Upper lobe of left lung (tissue), 6 donors: ENCODE measurements around the gene TCTN3. TPM values are rescaled to one million over a fixed set of nuclear protein-coding genes. Genes with fewer than 3 reads are reported as not detected.

Experiments used
- ATAC-seq, 2 donors: fragments of 200-7000 bp; cut with Tn5 transposase; one replicate each; pipeline ENCODE4 v1.9.1; 2022; ENCODE audit warnings: mild to moderate bottlenecking in 2 of 2, moderate library complexity in 2 of 2; ENCODE audit not compliant: low FRiP score in 2 of 2
- DNase-seq, 2 donors: peaks; one replicate each; pipeline ENCODE4 v3.0.0-alpha.2; 2019 to 2020
- H3K27ac ChIP-seq, 4 donors: fragments of 200-600 bp; sonication (generic); one replicate each; pipeline ENCODE4 v1.5.1; 2016 to 2019
- H3K27me3 ChIP-seq, 4 donors: fragments of 200-600 bp; sonication (generic); one replicate each; pipeline ENCODE4 v1.5.1; 2017 to 2019
- H3K36me3 ChIP-seq, 4 donors: fragments of 200-600 bp; sonication (generic); one replicate each; pipeline ENCODE4 v1.5.1; 2016 to 2019
- H3K4me1 ChIP-seq, 4 donors: fragments of 200-600 bp; sonication (generic); one replicate each; pipeline ENCODE4 v1.5.1; 2018 to 2019
- H3K4me3 ChIP-seq, 4 donors: fragments of 200-600 bp; sonication (generic); one replicate each; pipeline ENCODE4 v1.5.1; 2017 to 2019; ENCODE audit warnings: mild to moderate bottlenecking in 2 of 4, moderate library complexity in 1 of 4
- H3K9me3 ChIP-seq, 4 donors: fragments of 200-600 bp; sonication (generic); one replicate each; pipeline ENCODE4 v1.5.1; 2018 to 2019
- EP300 ChIP-seq, 4 donors: sonication (generic); formaldehyde crosslinking; IDR thresholded peaks; one replicate each; pipeline ENCODE4 v1.5.1; 2017; ENCODE audit warnings: antibody characterized with exemption in 4 of 4, control low read depth in 2 of 4
- POLR2A ChIP-seq, 4 donors: fragments of 450-650 bp; IDR thresholded peaks; one replicate each; pipeline ENCODE4 v1.5.1; 2016 to 2017; ENCODE audit warnings: antibody characterized with exemption in 4 of 4, mild to moderate bottlenecking in 2 of 4
- POLR2AphosphoS5 ChIP-seq, 2 donors: sonication (generic); formaldehyde crosslinking; IDR thresholded peaks; one replicate each; pipeline ENCODE4 v1.5.1; 2017; ENCODE audit warnings: antibody characterized with exemption in 2 of 2
- WGBS, 2 donors: methylation state at CpG; one replicate each; pipeline ENCODE4 v1.1.5; 2017 to 2018; 5-methylcytosine and 5-hydroxymethylcytosine counted together
- total RNA-seq, 6 donors: library from RNA; depleted of rRNA in 4 of 6; stranded (reverse); fragments of >200 nt in 4 of 6; gene quantifications; one replicate each; pipeline versions ENCODE4 v1.1.0 to v1.2.1, GENCODE V29; 2016 to 2021
- TF ChIP-seq, protein P1 (sequence below), 6 experiments: fragments of 450-650 bp in 4 of 6; fragments of 200-600 bp in 2 of 6; sonication (generic) in 2 of 6; IDR thresholded peaks; one replicate each; pipeline ENCODE4 v1.5.1; 2016 to 2019; ENCODE audit warnings: antibody characterized with exemption in 6 of 6
- donor health status: DM: no; HTN: no; CAD: no; lungs with moderate emphysema.
- donor health status: DM: no; HTN: yes; CAD: no; lungs with severe emphysema.

Gene TCTN3
- total RNA-seq, 6 donors from 2014 or later, result 12.6 to 27.6 (median 25.5) TPM

DNA sequence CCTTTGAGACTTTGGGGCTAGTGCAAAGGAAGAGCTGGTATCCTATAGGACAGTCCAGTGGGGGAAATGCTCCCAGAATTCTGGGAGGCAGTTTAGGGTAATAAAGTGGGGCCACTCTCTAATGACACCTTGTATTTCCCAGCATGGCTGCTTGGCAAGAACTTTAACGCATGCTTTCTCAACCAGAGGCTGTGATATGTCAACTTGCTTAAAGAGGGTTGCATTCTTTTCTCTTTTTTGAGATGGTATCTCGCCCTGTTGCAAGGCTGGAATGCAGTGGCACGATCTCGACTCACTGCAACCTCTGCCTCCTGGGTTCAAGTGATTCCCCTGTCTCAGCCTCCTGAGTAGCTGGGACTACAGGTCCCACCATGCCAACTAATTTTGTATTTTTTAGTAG, 75.6 kb downstream of the TCTN3 start:
- WGBS, 2 donors, result 84 to 96% methylated on average over 4 of the region's 4 CpGs
- H3K4me1 ChIP-seq, result no peaks in the 10 kb centered on the region
- peaks cover 11 to 70% (median 40%) of the 10 kb centered on the region in 4 donors for H3K36me3 ChIP-seq
- DNase-seq, result no peak
- no peak for ATAC-seq
- H3K4me3 ChIP-seq, result no peak overlapping the region
- no peak overlapping the region for H3K27ac ChIP-seq
- TF ChIP-seq, protein P1, sequence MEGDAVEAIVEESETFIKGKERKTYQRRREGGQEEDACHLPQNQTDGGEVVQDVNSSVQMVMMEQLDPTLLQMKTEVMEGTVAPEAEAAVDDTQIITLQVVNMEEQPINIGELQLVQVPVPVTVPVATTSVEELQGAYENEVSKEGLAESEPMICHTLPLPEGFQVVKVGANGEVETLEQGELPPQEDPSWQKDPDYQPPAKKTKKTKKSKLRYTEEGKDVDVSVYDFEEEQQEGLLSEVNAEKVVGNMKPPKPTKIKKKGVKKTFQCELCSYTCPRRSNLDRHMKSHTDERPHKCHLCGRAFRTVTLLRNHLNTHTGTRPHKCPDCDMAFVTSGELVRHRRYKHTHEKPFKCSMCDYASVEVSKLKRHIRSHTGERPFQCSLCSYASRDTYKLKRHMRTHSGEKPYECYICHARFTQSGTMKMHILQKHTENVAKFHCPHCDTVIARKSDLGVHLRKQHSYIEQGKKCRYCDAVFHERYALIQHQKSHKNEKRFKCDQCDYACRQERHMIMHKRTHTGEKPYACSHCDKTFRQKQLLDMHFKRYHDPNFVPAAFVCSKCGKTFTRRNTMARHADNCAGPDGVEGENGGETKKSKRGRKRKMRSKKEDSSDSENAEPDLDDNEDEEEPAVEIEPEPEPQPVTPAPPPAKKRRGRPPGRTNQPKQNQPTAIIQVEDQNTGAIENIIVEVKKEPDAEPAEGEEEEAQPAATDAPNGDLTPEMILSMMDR (IDR thresholded peaks at IDR 0.05), result no peak
- TF ChIP-seq EP300 (IDR thresholded peaks at IDR 0.05), result no peak
- no peak for TF ChIP-seq POLR2A (IDR thresholded peaks at IDR 0.05)
- TF ChIP-seq POLR2AphosphoS5 (IDR thresholded peaks at IDR 0.05), result no peak
- no peaks in the 10 kb centered on the region for H3K27me3 ChIP-seq
- no peaks in the 10 kb centered on the region for H3K9me3 ChIP-seq

DNA sequence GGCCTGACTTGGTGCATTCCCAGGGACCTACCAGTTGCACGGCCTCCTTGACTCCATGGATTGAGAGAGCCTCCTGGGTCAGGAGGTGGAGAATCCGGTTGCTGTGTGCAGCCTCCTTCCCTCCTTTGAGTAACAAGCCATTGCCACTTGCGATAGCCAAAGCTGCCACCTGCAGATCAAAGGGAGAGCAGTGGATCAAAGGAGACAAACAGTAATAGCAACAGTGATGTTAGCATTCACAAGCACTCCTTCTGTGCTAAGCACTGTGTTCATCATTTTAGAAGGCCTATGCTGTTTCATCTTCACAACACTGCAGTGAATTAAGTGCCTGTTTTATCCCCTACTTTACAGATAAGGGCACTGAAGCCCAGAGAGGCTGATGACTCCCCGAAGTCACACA, 77.3 kb downstream of the TCTN3 start:
- TF ChIP-seq, protein P1 (IDR thresholded peaks at IDR 0.05), result no peak
- no peak for TF ChIP-seq EP300 (IDR thresholded peaks at IDR 0.05)
- no peak for ATAC-seq
- Histone ChIP-seq H3K27me3 (no peaks in the 10 kb centered on the region), H3K4me1 (no peaks in the 10 kb centered on the region), H3K27ac (no peak overlapping the region), H3K9me3 (no peaks in the 10 kb centered on the region), H3K4me3 (no peak overlapping the region), H3K36me3 (peaks cover 16 to 86% (median 45%) of the 10 kb centered on the region in 4 donors)
- no peak for DNase-seq
- 75 to 82% methylated on average over 2 to 4 of the region's 4 CpGs for WGBS, 2 donors

Other genes with a start within 250 kb of the TCTN3 start
- 100 to 1,000 TPM in 1 of 6 donors, 10 to 100 TPM in 5; 45.8 to 116 (median 71.7) TPM for gene SORBS1, start 132.6 kb downstream of the TCTN3 start, total RNA-seq
- gene ALDH18A1, start 37.2 kb downstream of the TCTN3 start, total RNA-seq, result 10 to 100 TPM in 5 of 6 donors, 1 to 10 TPM in 1; 7.0 to 32.6 (median 22.7) TPM
- gene ENTPD1, start 62.2 kb upstream of the TCTN3 start, total RNA-seq, result 10 to 100 TPM; 18.0 to 45.4 (median 22.3) TPM
- 1 to 10 TPM in 5 of 6 donors, under 1 TPM in 1; 0.94 to 5.5 (median 4.1) TPM for gene CC2D2B, start 214.0 kb upstream of the TCTN3 start, total RNA-seq